Measurements from ENCODE around the gene LZIC.

The LZIC gene

DNA sequence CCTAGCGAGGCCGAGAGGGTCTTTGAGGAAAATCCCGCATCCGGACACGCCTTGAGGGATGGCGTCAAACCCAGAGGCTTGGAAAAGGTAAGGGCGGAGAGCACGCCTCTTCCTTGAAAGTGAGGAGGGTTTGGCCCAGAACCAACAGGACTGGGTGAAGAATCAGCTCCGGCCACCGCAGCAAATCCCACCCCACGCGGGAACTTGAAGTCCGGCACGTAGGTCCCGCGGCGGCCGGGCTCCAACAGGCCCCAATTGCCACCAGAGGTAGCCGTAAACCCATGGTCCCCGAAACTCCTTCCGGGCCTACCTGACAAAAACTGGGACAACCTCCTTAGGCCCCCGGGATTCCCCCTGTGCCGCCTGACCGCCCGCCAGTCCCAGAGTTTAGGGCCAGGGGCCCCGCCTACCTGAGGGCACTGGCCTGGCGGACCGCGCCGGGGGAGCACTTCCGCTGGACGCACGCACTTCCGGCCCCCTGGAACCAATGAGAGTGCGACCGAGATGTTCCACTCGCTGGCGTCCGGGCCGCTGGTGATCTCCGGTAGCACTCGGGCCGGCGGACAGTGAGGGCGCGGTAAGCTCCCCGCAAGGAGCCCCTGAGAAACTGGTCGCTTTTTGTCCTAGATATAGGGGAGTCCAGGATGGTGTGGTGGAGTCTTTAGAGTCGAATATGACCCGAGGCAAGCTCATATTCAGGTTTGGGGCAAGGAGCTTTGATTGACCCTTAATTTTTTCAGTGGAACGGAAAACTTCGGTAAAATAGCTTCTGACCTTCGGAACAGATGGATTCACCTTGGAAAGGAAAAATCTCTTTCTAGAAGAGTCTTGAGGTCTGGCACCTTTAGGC lies at the start of gene LZIC, which contains the start of gene NMNAT1:
LZIC (minus strand) TSS at position 453 of the 850 bp plus-strand sequence. CDS start 6,772 bp downstream, outside the sequence.
NMNAT1 (plus strand) TSS at position 537 of the 850 bp plus-strand sequence. CDS start 28,599 bp downstream, outside the sequence.
- Histone ChIP-seq H3F3A (ENCODE audit: low read depth) (no peaks in the 10 kb centered on the region), H2AFZ (ENCODE audit: low read length) (peak within 1 kb of the TSS; percentile 95), H3K27me3 (ENCODE audit: insufficient read depth, low read length, poor library complexity, severe bottlenecking) (no peaks in the 10 kb centered on the region), H3K9me2 (replicated peaks; ENCODE audit: low read depth, low read length) (no peaks in the 10 kb centered on the region), H3K4me1 (ENCODE audit: insufficient read depth, low read length, poor library complexity, severe bottlenecking) (peaks cover 14% of the 10 kb centered on the region), H3K9me3 (ENCODE audit: insufficient read depth, low read depth, low read length) (no peaks in the 10 kb centered on the region), H3K9ac (ENCODE audit: low read depth, low read length, poor library complexity, severe bottlenecking) (peak within 1 kb of the TSS; percentile 91), H4K20me1 (ENCODE audit: insufficient read depth, low read length, poor library complexity, severe bottlenecking) (no peaks in the 10 kb centered on the region), H3K79me2 (ENCODE audit: insufficient read depth, low read length) (peaks cover 35% of the 10 kb centered on the region), H3K4me3 (ENCODE audit: low read length, poor library complexity, severe bottlenecking) (peak within 1 kb of the TSS; percentile 93), H3K4me2 (ENCODE audit: low read depth, low read length, poor library complexity, severe bottlenecking) (peak within 1 kb of the TSS; percentile 78), H3K36me3 (ENCODE audit: insufficient read depth, low read length) (no peaks in the 10 kb centered on the region)
- TF ChIP-seq CTCF (conservative IDR thresholded peaks at IDR 0.05; ENCODE audit: low read length): no peak
- TF ChIP-seq EZH2phosphoT487 (IDR thresholded peaks at IDR 0.05; ENCODE audit: borderline replicate concordance): no peak

DNA sequence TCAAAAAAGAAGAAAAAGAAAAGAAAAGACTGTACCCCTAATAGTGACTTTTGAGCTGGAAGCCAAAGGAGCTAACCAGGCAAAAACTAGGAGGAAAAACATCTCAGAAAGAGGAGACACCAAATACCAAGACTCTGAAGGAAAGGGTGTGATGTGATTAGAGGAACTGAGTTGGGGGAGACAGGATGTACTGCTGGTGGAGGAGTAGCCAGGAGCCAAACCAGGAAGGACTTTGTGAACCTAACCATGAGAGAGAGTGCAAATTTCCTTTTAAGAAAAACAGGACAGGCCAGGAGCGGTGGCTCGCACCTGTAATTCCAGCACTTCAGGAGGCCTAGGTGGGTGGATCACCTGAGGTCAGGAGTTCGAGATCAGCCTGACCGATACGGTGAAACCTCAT lies 49.7 kb upstream of the LZIC start:
- H3K4me2 ChIP-seq (ENCODE audit: low read depth, low read length, poor library complexity, severe bottlenecking): no peak overlapping the region
- no peak overlapping the region for H3K4me3 ChIP-seq (ENCODE audit: low read length, poor library complexity, severe bottlenecking)
- H3F3A ChIP-seq (ENCODE audit: low read depth): no peaks in the 10 kb centered on the region
- no peaks in the 10 kb centered on the region for H3K36me3 ChIP-seq (ENCODE audit: insufficient read depth, low read length)
- peak overlapping the region; percentile 42; the same call in 1 of the 2 replicates for H2AFZ ChIP-seq (ENCODE audit: low read length)
- no peaks in the 10 kb centered on the region for H4K20me1 ChIP-seq (ENCODE audit: insufficient read depth, low read length, poor library complexity, severe bottlenecking)
- H3K9me2 ChIP-seq (replicated peaks; ENCODE audit: low read depth, low read length): no peaks in the 10 kb centered on the region
- no peaks in the 10 kb centered on the region for H3K27me3 ChIP-seq (ENCODE audit: insufficient read depth, low read length, poor library complexity, severe bottlenecking)
- no peaks in the 10 kb centered on the region for H3K4me1 ChIP-seq (ENCODE audit: insufficient read depth, low read length, poor library complexity, severe bottlenecking)
- TF ChIP-seq EZH2phosphoT487 (IDR thresholded peaks at IDR 0.05; ENCODE audit: borderline replicate concordance) (no peak), CTCF (conservative IDR thresholded peaks at IDR 0.05; ENCODE audit: low read length) (no peak)
- H3K9me3 ChIP-seq (ENCODE audit: insufficient read depth, low read depth, low read length): no peaks in the 10 kb centered on the region
- H3K79me2 ChIP-seq (ENCODE audit: insufficient read depth, low read length): no peaks in the 10 kb centered on the region
- no peak overlapping the region for H3K9ac ChIP-seq (ENCODE audit: low read depth, low read length, poor library complexity, severe bottlenecking)

DNA sequence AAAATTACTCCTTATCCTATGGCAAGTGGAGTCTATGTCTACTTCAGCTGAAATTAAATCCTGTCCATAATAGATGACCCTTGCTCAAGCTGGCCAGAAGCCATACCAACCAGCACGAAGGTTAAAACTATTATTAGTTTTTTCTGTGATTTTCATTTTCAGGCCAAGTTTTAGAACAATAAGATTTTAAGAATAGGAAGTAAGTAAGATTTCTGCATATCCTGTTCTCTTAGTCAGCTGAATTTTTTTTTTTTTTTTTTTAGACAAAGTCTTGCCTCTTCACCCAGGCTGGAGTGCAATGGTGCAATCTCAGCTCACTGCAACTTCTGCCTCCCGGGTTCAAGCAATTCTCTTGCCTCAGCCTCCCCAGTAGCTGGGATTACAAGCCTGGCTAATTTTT lies 47.8 kb upstream of the LZIC start:
- Histone ChIP-seq H3K4me2 (ENCODE audit: low read depth, low read length, poor library complexity, severe bottlenecking) (no peak overlapping the region), H3K79me2 (ENCODE audit: insufficient read depth, low read length) (no peaks in the 10 kb centered on the region), H3F3A (ENCODE audit: low read depth) (no peaks in the 10 kb centered on the region), H3K9me3 (ENCODE audit: insufficient read depth, low read depth, low read length) (no peaks in the 10 kb centered on the region), H3K4me3 (ENCODE audit: low read length, poor library complexity, severe bottlenecking) (no peak overlapping the region), H3K9me2 (replicated peaks; ENCODE audit: low read depth, low read length) (no peaks in the 10 kb centered on the region), H3K9ac (ENCODE audit: low read depth, low read length, poor library complexity, severe bottlenecking) (no peak overlapping the region), H3K36me3 (ENCODE audit: insufficient read depth, low read length) (no peaks in the 10 kb centered on the region), H4K20me1 (ENCODE audit: insufficient read depth, low read length, poor library complexity, severe bottlenecking) (no peaks in the 10 kb centered on the region), H3K27me3 (ENCODE audit: insufficient read depth, low read length, poor library complexity, severe bottlenecking) (no peaks in the 10 kb centered on the region), H3K4me1 (ENCODE audit: insufficient read depth, low read length, poor library complexity, severe bottlenecking) (no peaks in the 10 kb centered on the region), H2AFZ (ENCODE audit: low read length) (no peak overlapping the region)
- no peak for TF ChIP-seq EZH2phosphoT487 (IDR thresholded peaks at IDR 0.05; ENCODE audit: borderline replicate concordance)
- no peak for TF ChIP-seq CTCF (conservative IDR thresholded peaks at IDR 0.05; ENCODE audit: low read length)
